Liver (tissue), 9 donors: ENCODE results near the gene MEIS2. TPM values are rescaled to one million over a fixed set of nuclear protein-coding genes. Genes with fewer than 3 reads are reported as not detected.

Source experiments
- DNase-seq: peaks from one replicate; pipeline ENCODE4 v3.0.0-alpha.2; 2017; ENCODE audit warnings: low spot score
- H3K27ac ChIP-seq, 2 donors: one replicate each; pipeline ENCODE4 v1.7.0; 2013; ENCODE audit warnings: inconsistent platforms in 2 of 2, low read length in 2 of 2, control low read depth in 1 of 2, low read depth in 1 of 2, mild to moderate bottlenecking in 1 of 2
- H3K27me3 ChIP-seq, 4 donors: one replicate each; pipeline versions ENCODE4 v1.6.1 to v1.7.0; 2013; ENCODE audit warnings: low read length in 3 of 4, inconsistent platforms in 1 of 4, mild to moderate bottlenecking in 1 of 4, moderate library complexity in 1 of 4; ENCODE audit not compliant: control insufficient read depth in 4 of 4, insufficient read depth in 4 of 4
- H3K36me3 ChIP-seq, 4 donors: one replicate each; pipeline versions ENCODE4 v1.6.1 to v1.7.0; 2013; ENCODE audit warnings: low read length in 3 of 4, mild to moderate bottlenecking in 3 of 4, low read depth in 1 of 4, moderate library complexity in 1 of 4; ENCODE audit not compliant: control insufficient read depth in 4 of 4, insufficient read depth in 3 of 4
- H3K4me1 ChIP-seq, 4 donors: one replicate each; pipeline versions ENCODE4 v1.6.1 to v1.7.0; 2013; ENCODE audit warnings: low read length in 3 of 4, mild to moderate bottlenecking in 3 of 4, moderate library complexity in 1 of 4; ENCODE audit not compliant: control insufficient read depth in 4 of 4, insufficient read depth in 4 of 4
- H3K4me3 ChIP-seq, 3 donors: one replicate each; pipeline versions ENCODE4 v1.6.1 to v1.7.0; 2013; ENCODE audit warnings: low read length in 3 of 3, control low read depth in 1 of 3, low read depth in 1 of 3, mild to moderate bottlenecking in 1 of 3
- H3K9ac ChIP-seq, 2 donors: one replicate each; pipeline ENCODE4 v1.7.0; 2013; ENCODE audit warnings: low read length in 2 of 2, mild to moderate bottlenecking in 2 of 2, moderate library complexity in 2 of 2, control low read depth in 1 of 2, low read depth in 1 of 2
- H3K9me3 ChIP-seq, 4 donors: one replicate each; pipeline versions ENCODE4 v1.6.1 to v1.7.0; 2013; ENCODE audit warnings: low read length in 3 of 4; ENCODE audit not compliant: control insufficient read depth in 4 of 4
- CTCF ChIP-seq: fragments of 150-350 bp; IDR thresholded peaks from 2 replicates; pipeline ENCODE4 v1.5.1; 2017; ENCODE audit warnings: improper control_type of control experiment, low read depth, low read length; ENCODE audit not compliant: missing input control
- FOXA1 ChIP-seq: IDR thresholded peaks from 2 replicates; pipeline ENCODE4 v1.6.1; 2016; ENCODE audit warnings: antibody characterized with exemption
- GABPA ChIP-seq, 2 donors: IDR thresholded peaks in 1 of 2; conservative IDR thresholded peaks in 1 of 2; 2 replicates each; pipeline ENCODE4 v1.6.1; 2016; ENCODE audit warnings: antibody characterized with exemption in 2 of 2, mild to moderate bottlenecking in 1 of 2, moderate library complexity in 1 of 2
- HNF4A ChIP-seq, 2 donors: conservative IDR thresholded peaks; 2 replicates each; pipeline ENCODE4 v1.6.1; 2016; ENCODE audit warnings: antibody characterized with exemption in 2 of 2, mild to moderate bottlenecking in 2 of 2
- HNF4G ChIP-seq: IDR thresholded peaks from 2 replicates; pipeline ENCODE4 v1.6.1; 2016; ENCODE audit warnings: antibody characterized with exemption
- JUND ChIP-seq, 2 donors: IDR thresholded peaks; 2 replicates each; pipeline ENCODE4 v1.6.1; 2016; ENCODE audit warnings: antibody characterized with exemption in 2 of 2
- MAX ChIP-seq: IDR thresholded peaks from 2 replicates; pipeline ENCODE4 v1.6.1; 2016; ENCODE audit warnings: antibody characterized with exemption
- NR2F2 ChIP-seq: IDR thresholded peaks from 2 replicates; pipeline ENCODE4 v1.6.1; 2016; ENCODE audit warnings: antibody characterized with exemption
- REST ChIP-seq: IDR thresholded peaks from 2 replicates; pipeline ENCODE4 v1.6.1; 2016; ENCODE audit warnings: antibody characterized with exemption, mild to moderate bottlenecking
- RXRA ChIP-seq, 2 donors: IDR thresholded peaks; 2 replicates each; pipeline ENCODE4 v1.6.1; 2017 to 2018; ENCODE audit warnings: antibody characterized with exemption in 2 of 2, mild to moderate bottlenecking in 1 of 2
- SP1 ChIP-seq: IDR thresholded peaks from 2 replicates; pipeline ENCODE4 v1.6.1; 2018; ENCODE audit warnings: antibody characterized with exemption, mild to moderate bottlenecking
- YY1 ChIP-seq: IDR thresholded peaks from 2 replicates; pipeline ENCODE4 v1.6.1; 2016; ENCODE audit warnings: antibody characterized with exemption, mild to moderate bottlenecking
- ZBTB33 ChIP-seq: IDR thresholded peaks from 2 replicates; pipeline ENCODE4 v1.6.1; 2016; ENCODE audit warnings: antibody characterized with exemption
- WGBS: extraction: QIAGEN DNeasy Blood & Tissue Kit; methylation state at CpG from one replicate; pipeline ENCODE4 v1.1.7; 2013; 5-methylcytosine and 5-hydroxymethylcytosine counted together
- polyA plus RNA-seq, 2 donors: library from polyadenylated mRNA; stranded (reverse) in 1 of 2; unstranded in 1 of 2; fragments of 200-250 nt in 1 of 2; fragments of >200 nt in 1 of 2; fragmentation: Nextera tagmentation in 1 of 2; extraction: Ambion mirVana in 1 of 2; gene quantifications; one replicate each; pipeline versions ENCODE4 v1.2.1 to v1.2.3, GENCODE V29; 2013 to 2015
- total RNA-seq, 2 donors: library from RNA; depleted of rRNA; stranded (reverse); fragments of >200 nt; gene quantifications; one replicate each; pipeline ENCODE4 v1.2.3, GENCODE V29; 2014
- donor health status: healthy.
- donor health status: healthy.
- donor health status: healthy.
- donor health status: healthy.
- donor health status: healthy.

MEIS2 gene
- total and polyA plus RNA-seq, 4 donors = 3.9 to 12.6 (median 7.6) TPM

DNA sequence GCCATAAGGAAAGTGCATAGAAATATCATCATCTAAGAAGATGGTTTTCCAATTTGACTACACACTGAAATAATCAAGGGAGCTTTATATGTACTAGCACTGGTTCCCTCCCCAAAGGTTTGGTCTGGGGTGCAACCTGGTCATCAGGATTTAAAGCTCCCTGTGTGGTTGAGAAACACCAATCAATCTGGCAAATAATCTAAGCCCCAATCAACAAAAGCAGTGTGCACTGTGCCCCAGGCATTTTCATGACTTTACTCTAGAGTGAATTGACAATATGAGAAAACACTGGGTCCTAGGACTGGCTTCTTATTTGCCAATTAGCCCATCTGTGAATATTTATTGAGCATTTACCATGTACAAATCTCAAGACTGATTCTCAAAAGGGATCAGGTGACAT lies 255.1 kb downstream of the MEIS2 start:
- no peak overlapping the region for H3K4me3 ChIP-seq
- no peaks in the 10 kb centered on the region for H3K36me3 ChIP-seq
- H3K4me1 ChIP-seq = peaks cover 0 to 9% (median 3%) of the 10 kb centered on the region in 4 donors
- TF ChIP-seq HNF4A (conservative IDR thresholded peaks at IDR 0.05) (peak in 1 of 2 donors; percentile 21), ZBTB33 (no peak)
- no peak overlapping the region for H3K9ac ChIP-seq
- no peak for DNase-seq
- H3K9me3 ChIP-seq = no peaks in the 10 kb centered on the region
- no peaks in the 10 kb centered on the region for H3K27me3 ChIP-seq
- H3K27ac ChIP-seq = no peak overlapping the region

- TF ChIP-seq JUND (IDR thresholded peaks at IDR 0.05) (no peak), NR2F2 (no peak), GABPA (IDR thresholded peaks at IDR 0.05 in 1 of 2, conservative IDR thresholded peaks at IDR 0.05 in 1 of 2) (no peak), RXRA (IDR thresholded peaks at IDR 0.05) (no peak), CTCF (no peak), REST (no peak), HNF4G (no peak), MAX (no peak), HNF4A (conservative IDR thresholded peaks at IDR 0.05) (no peak), FOXA1 (no peak), YY1 (no peak), SP1 (no peak)
- DNase-seq = no peak
- H3K36me3 ChIP-seq = no peaks in the 10 kb centered on the region
- H3K4me3 ChIP-seq = no peak overlapping the region
- peaks cover 0 to 9% (median 3%) of the 10 kb centered on the region in 4 donors for H3K4me1 ChIP-seq
- WGBS = 27% methylated on average over 4 of the region's 4 CpGs
- H3K9me3 ChIP-seq = no peaks in the 10 kb centered on the region
- H3K9ac ChIP-seq = no peak overlapping the region
- H3K27ac ChIP-seq = no peak overlapping the region
- H3K27me3 ChIP-seq = no peaks in the 10 kb centered on the region
These were observed 255.8 kb downstream of the MEIS2 start for GRCh38 chr15:36844534-36844998.
